Measurements from ENCODE around the gene CXCR6.
"Not testable (repeated sequence)": the region's sequence is repeated elsewhere in the genome, so short reads cannot be mapped to it uniquely, and the experiment has no call there.

CXCR6 gene

GRCh38 chr3:45987368-45988291 is 44.4 kb downstream of the CXCR6 start:
- no peak for DNase-seq (ENCODE audit: low read depth in 2 of 2)

GRCh38 chr3:45988362-45988761 is 45.1 kb downstream of the CXCR6 start:
- DNase-seq (ENCODE audit: low read depth in 2 of 2): no peak

- no peak for DNase-seq (ENCODE audit: low read depth in 2 of 2)
Observed at GRCh38 chr3:45988804-45989203, 45.5 kb downstream of the CXCR6 start.

GRCh38 chr3:45990181-45990580 is 46.9 kb downstream of the CXCR6 start:
- DNase-seq (ENCODE audit: low read depth in 2 of 2): no peak

GRCh38 chr3:45991341-45991740 is 48.1 kb downstream of the CXCR6 start:
- no peak for DNase-seq (ENCODE audit: low read depth in 2 of 2)

GRCh38 chr3:45992133-45992729 is 49.0 kb downstream of the CXCR6 start:
- no peak for DNase-seq (ENCODE audit: low read depth in 2 of 2)

- DNase-seq (ENCODE audit: low read depth in 2 of 2): no peak
Observed at GRCh38 chr3:45992821-45993221, 49.6 kb downstream of the CXCR6 start.

GRCh38 chr3:45993421-45994027 is 50.3 kb downstream of the CXCR6 start:
- DNase-seq (ENCODE audit: low read depth in 2 of 2): no peak

- peak; percentile 24 to 29 for DNase-seq (ENCODE audit: low read depth in 2 of 2)
Observed at GRCh38 chr3:45994419-45995235, 51.4 kb downstream of the CXCR6 start.

- DNase-seq (ENCODE audit: low read depth in 2 of 2): peak; percentile 72 to 77
Observed at GRCh38 chr3:45995236-45996192, 52.2 kb downstream of the CXCR6 start, which contains the start of gene FYCO1. Gene FYCO1, minus strand, starts transcription at chr3:45995824. Its CDS starts 10,914 bp downstream, at chr3:45984910.

GRCh38 chr3:45997499-45997898 is 54.2 kb downstream of the CXCR6 start:
- not testable (repeated sequence) for DNase-seq (ENCODE audit: low read depth in 2 of 2)

GRCh38 chr3:45997942-45998341 is 54.7 kb downstream of the CXCR6 start:
- DNase-seq (ENCODE audit: low read depth in 2 of 2): no peak
